ENCODE measurements around the gene HIP1R. TPM values are rescaled to one million over a fixed set of nuclear protein-coding genes. Genes with fewer than 3 reads are reported as not detected.
"Not testable (repeated sequence)": the region's sequence is repeated elsewhere in the genome, so short reads cannot be mapped to it uniquely, and the experiment has no call there.

HIP1R gene
- total and polyA plus RNA-seq, 3 donors from 2014 or later, result 20.1 to 41.7 (median 34.3) TPM

GRCh38 chr12:122896662-122897061, 61.4 kb downstream of the HIP1R start:
- no peaks in the 10 kb centered on the region for H3K27me3 ChIP-seq
- 39 to 66% methylated on average over 7 of the region's 7 CpGs for WGBS, 2 donors
- TF ChIP-seq POLR2A (IDR thresholded peaks at IDR 0.05) (no peak), CTCF (IDR thresholded peaks at IDR 0.05) (no peak)
- no peak overlapping the region for H3K4me3 ChIP-seq
- DNase-seq, result no peak
- no peaks in the 10 kb centered on the region for H3K9me3 ChIP-seq
- no peaks in the 10 kb centered on the region for H3K36me3 ChIP-seq (ENCODE audit: low read depth, missing control alignments)
- H3K4me1 ChIP-seq, result peaks cover 28% of the 10 kb centered on the region
- H3K27ac ChIP-seq, result peak overlapping the region in 1 of 2 donors; percentile 8
- intact Hi-C loops (cut with DNase I; ENCODE audit: low total_unique reads), result no loop called here

GRCh38 chr12:122899887-122900286, 64.6 kb downstream of the HIP1R start:
- Histone ChIP-seq H3K36me3 (ENCODE audit: low read depth, missing control alignments) (no peaks in the 10 kb centered on the region), H3K4me3 (no peak overlapping the region), H3K27me3 (no peaks in the 10 kb centered on the region), H3K27ac (no peak overlapping the region), H3K9me3 (no peaks in the 10 kb centered on the region), H3K4me1 (peaks cover 2% of the 10 kb centered on the region)
- WGBS, 2 donors, result 64 to 79% methylated on average over 6 of the region's 6 CpGs
- no peak for TF ChIP-seq CTCF (IDR thresholded peaks at IDR 0.05)
- no peak for TF ChIP-seq POLR2A (IDR thresholded peaks at IDR 0.05)
- no peak for DNase-seq
- intact Hi-C loops (cut with DNase I; ENCODE audit: low total_unique reads), result no loop called here

GRCh38 chr12:122902854-122903692, 67.8 kb downstream of the HIP1R start:
- Histone ChIP-seq H3K27me3 (no peaks in the 10 kb centered on the region), H3K36me3 (ENCODE audit: low read depth, missing control alignments) (no peaks in the 10 kb centered on the region), H3K4me1 (no peaks in the 10 kb centered on the region), H3K4me3 (no peak overlapping the region), H3K27ac (no peak overlapping the region), H3K9me3 (no peaks in the 10 kb centered on the region)
- no peak for DNase-seq
- TF ChIP-seq POLR2A (IDR thresholded peaks at IDR 0.05), result no peak
- no peak for TF ChIP-seq CTCF (IDR thresholded peaks at IDR 0.05)
- WGBS, 2 donors, result 57 to 58% methylated on average over 10 of the region's 10 CpGs
- intact Hi-C loops (cut with DNase I; ENCODE audit: low total_unique reads), result no loop called here

GRCh38 chr12:122903693-122904034, 68.4 kb downstream of the HIP1R start:
- Histone ChIP-seq H3K4me3 (no peak overlapping the region), H3K36me3 (ENCODE audit: low read depth, missing control alignments) (no peaks in the 10 kb centered on the region), H3K4me1 (no peaks in the 10 kb centered on the region), H3K27ac (no peak overlapping the region), H3K27me3 (no peaks in the 10 kb centered on the region), H3K9me3 (no peaks in the 10 kb centered on the region)
- intact Hi-C loops (cut with DNase I; ENCODE audit: low total_unique reads), result no loop called here
- WGBS, 2 donors, result 76 to 77% methylated on average over 7 of the region's 7 CpGs
- no peak for DNase-seq
- TF ChIP-seq POLR2A (IDR thresholded peaks at IDR 0.05), result no peak
- no peak for TF ChIP-seq CTCF (IDR thresholded peaks at IDR 0.05)

- intact Hi-C loops (cut with DNase I; ENCODE audit: low total_unique reads); H3K27ac ChIP-seq; H3K4me3 ChIP-seq; H3K27me3 ChIP-seq; H3K36me3 ChIP-seq (ENCODE audit: low read depth, missing control alignments); DNase-seq; H3K4me1 ChIP-seq; H3K9me3 ChIP-seq: not testable (repeated sequence)
- 88 to 97% methylated on average over 5 of the region's 5 CpGs for WGBS, 2 donors
Measured at GRCh38 chr12:122905258-122905657, 70.0 kb downstream of the HIP1R start.
